OCI-LY1 (cell line): Measurements from ENCODE around the gene CD8A.

Experiments
- H2AFZ ChIP-seq: fragments of 200-600 bp; sonication (generic), shearing (Covaris generic); 2 replicates; pipeline ENCODE4 v1.6.0; 2014; ENCODE audit warnings: antibody characterized with exemption, mild to moderate bottlenecking, low read length
- H3F3A ChIP-seq: fragments of 200-600 bp; sonication (generic), shearing (Covaris generic); 2 replicates; pipeline ENCODE4 v1.6.0; 2014; ENCODE audit warnings: mild to moderate bottlenecking, antibody characterized with exemption, low read length, moderate library complexity; ENCODE audit not compliant: insufficient read depth
- H3K27ac ChIP-seq: fragments of 200-600 bp; sonication (generic); 2 replicates; pipeline ENCODE4 v1.5.1; 2014; ENCODE audit warnings: low read length, mixed run types, mild to moderate bottlenecking, low read depth; ENCODE audit not compliant: poor library complexity, severe bottlenecking
- H3K27me3 ChIP-seq: fragments of 200-600 bp; sonication (generic); 2 replicates; pipeline ENCODE4 v1.6.0; 2014; ENCODE audit warnings: antibody characterized with exemption, mild to moderate bottlenecking, low read length, moderate library complexity; ENCODE audit not compliant: insufficient read depth
- H3K36me3 ChIP-seq: fragments of 200-600 bp; sonication (generic); 2 replicates; pipeline ENCODE4 v1.6.1; 2014; ENCODE audit warnings: mild to moderate bottlenecking, antibody characterized with exemption, low read length, moderate library complexity, mixed read lengths; ENCODE audit not compliant: insufficient read depth
- H3K4me1 ChIP-seq: fragments of 200-600 bp; sonication (generic); 2 replicates; pipeline ENCODE4 v1.5.1; 2014; ENCODE audit warnings: mild to moderate bottlenecking, low read length, moderate library complexity; ENCODE audit not compliant: insufficient read depth, severe bottlenecking
- H3K4me2 ChIP-seq: fragments of 200-600 bp; sonication (generic), shearing (Covaris generic); 2 replicates; pipeline ENCODE4 v1.6.1; 2014; ENCODE audit warnings: low read length
- H3K4me3 ChIP-seq: fragments of 200-600 bp; sonication (generic); 2 replicates; pipeline ENCODE4 v1.5.1; 2014; ENCODE audit warnings: low read length, low read depth, mild to moderate bottlenecking, mixed read lengths; ENCODE audit not compliant: poor library complexity, severe bottlenecking
- H3K79me2 ChIP-seq: fragments of 200-600 bp; shearing (Covaris generic); 2 replicates; pipeline ENCODE4 v1.6.1; 2016; ENCODE audit warnings: mixed run types, low read length, mixed read lengths; ENCODE audit not compliant: insufficient read depth
- H3K9ac ChIP-seq: fragments of 200-600 bp; sonication (generic), shearing (Covaris generic); 2 replicates; pipeline ENCODE4 v1.6.1; 2014; ENCODE audit warnings: mild to moderate bottlenecking, low read length, mixed read lengths
- H3K9me2 ChIP-seq: fragments of 200-600 bp; sonication (generic), shearing (Covaris generic); 2 replicates; pipeline ENCODE4 v1.6.1; 2014; ENCODE audit warnings: low read depth, mild to moderate bottlenecking, low read length, mixed read lengths
- H3K9me3 ChIP-seq: fragments of 200-600 bp; shearing (Covaris generic); 2 replicates; pipeline ENCODE4 v1.6.1; 2014; ENCODE audit warnings: low read length, mixed read lengths
- H4K20me1 ChIP-seq: fragments of 200-600 bp; sonication (generic), shearing (Covaris generic); 2 replicates; pipeline ENCODE4 v1.6.0; 2016; ENCODE audit warnings: mild to moderate bottlenecking, low read length; ENCODE audit not compliant: insufficient read depth
- CTCF ChIP-seq: fragments of 200-600 bp; sonication (generic), shearing (Covaris generic); IDR thresholded peaks from 2 replicates; pipeline ENCODE4 v1.5.1; 2017; ENCODE audit warnings: mild to moderate bottlenecking, antibody characterized with exemption, low read length, moderate library complexity, mixed read lengths
- EZH2 ChIP-seq: fragments of 200-600 bp; sonication (generic), shearing (Covaris generic); IDR thresholded peaks from 2 replicates; pipeline ENCODE4 v1.8.0; 2017; ENCODE audit warnings: borderline replicate concordance, mixed run types, mild to moderate bottlenecking, antibody characterized with exemption, low read length, moderate library complexity, mixed read lengths

CD8A gene

GRCh38 chr2:86758405-86758804 lies 32.3 kb downstream of the CD8A start:
- H2AFZ ChIP-seq = no peak overlapping the region
- H3K79me2 ChIP-seq = no peaks in the 10 kb centered on the region; the same call in 1 of the 2 replicates
- no peaks in the 10 kb centered on the region for H3K9me2 ChIP-seq
- no peak overlapping the region for H3K9ac ChIP-seq
- H4K20me1 ChIP-seq = no peaks in the 10 kb centered on the region
- no peak for TF ChIP-seq EZH2
- TF ChIP-seq CTCF = no peak
- H3K4me2 ChIP-seq = no peak overlapping the region
- H3K9me3 ChIP-seq = no peaks in the 10 kb centered on the region
- peaks cover 46% of the 10 kb centered on the region for H3K36me3 ChIP-seq
- H3K27me3 ChIP-seq = no peaks in the 10 kb centered on the region
- H3K4me1 ChIP-seq = no peaks in the 10 kb centered on the region
- H3K4me3 ChIP-seq = no peak overlapping the region
- H3K27ac ChIP-seq = no peak overlapping the region
- no peaks in the 10 kb centered on the region for H3F3A ChIP-seq

GRCh38 chr2:86753606-86754005 lies 37.1 kb downstream of the CD8A start:
- H2AFZ ChIP-seq = no peak overlapping the region
- peaks cover 79% of the 10 kb centered on the region for H3K36me3 ChIP-seq
- no peak overlapping the region for H3K4me3 ChIP-seq
- H3K4me1 ChIP-seq = no peaks in the 10 kb centered on the region
- 0 out of 2 replicates have a peak, but pooled peaks cover 10% of the 10 kb centered on the region for H3K9me3 ChIP-seq
- H3K9ac ChIP-seq = no peak overlapping the region
- H3K27ac ChIP-seq = no peak overlapping the region
- peaks cover 13% of the 10 kb centered on the region; the same call in 1 of the 2 replicates for H3K79me2 ChIP-seq
- no peaks in the 10 kb centered on the region for H4K20me1 ChIP-seq
- H3K4me2 ChIP-seq = no peak overlapping the region
- H3F3A ChIP-seq = no peaks in the 10 kb centered on the region
- no peaks in the 10 kb centered on the region for H3K9me2 ChIP-seq
- TF ChIP-seq EZH2 (no peak), CTCF (no peak)
- no peaks in the 10 kb centered on the region for H3K27me3 ChIP-seq

- H3K9me3 ChIP-seq = 0 out of 2 replicates have a peak, but pooled peaks cover 10% of the 10 kb centered on the region
- no peaks in the 10 kb centered on the region for H3K27me3 ChIP-seq
- H3F3A ChIP-seq = no peaks in the 10 kb centered on the region
- no peak for TF ChIP-seq EZH2
- no peak for TF ChIP-seq CTCF
- H2AFZ ChIP-seq = no peak overlapping the region
- H3K36me3 ChIP-seq = peaks cover 78% of the 10 kb centered on the region
- no peak overlapping the region for H3K4me2 ChIP-seq
- no peak overlapping the region for H3K4me3 ChIP-seq
- H4K20me1 ChIP-seq = no peaks in the 10 kb centered on the region
- no peaks in the 10 kb centered on the region for H3K9me2 ChIP-seq
- H3K79me2 ChIP-seq = peaks cover 15% of the 10 kb centered on the region; the same call in 1 of the 2 replicates
- H3K4me1 ChIP-seq = peaks cover 2% of the 10 kb centered on the region
- no peak overlapping the region for H3K27ac ChIP-seq
- H3K9ac ChIP-seq = no peak overlapping the region
Observed at GRCh38 chr2:86752934-86753333, 37.8 kb downstream of the CD8A start.
